22Rv1 (cell line): Measurements from ENCODE around the gene PRRT3.

Experiments
- CTCF ChIP-seq: fragments of 450-650 bp; IDR thresholded peaks from 2 replicates; pipeline ENCODE4 v1.5.1; 2017; ENCODE audit warnings: mild to moderate bottlenecking
- ZFX ChIP-seq: fragments of 450-650 bp; IDR thresholded peaks from 2 replicates; pipeline ENCODE4 v1.6.1; 2017; ENCODE audit warnings: antibody characterized with exemption, borderline replicate concordance

GRCh38 chr3:9938966-9939365, 13.2 kb downstream of the PRRT3 start:
- no peak for TF ChIP-seq CTCF
- TF ChIP-seq ZFX = no peak
